A549 treated with dexamethasone at 1 μM for 4 hours (cell line): ENCODE data around the gene TP53I3. TPM values are rescaled to one million over a fixed set of nuclear protein-coding genes. Genes with fewer than 3 reads are reported as not detected.

Experiments
- total RNA-seq: library from RNA; stranded (reverse); fragments of 200-300 nt; extraction: Qiagen RNA extraction; gene quantifications from 5 replicates; pipeline ENCODE4 v1.2.3, GENCODE V29; 2022

Gene TP53I3, protein sequence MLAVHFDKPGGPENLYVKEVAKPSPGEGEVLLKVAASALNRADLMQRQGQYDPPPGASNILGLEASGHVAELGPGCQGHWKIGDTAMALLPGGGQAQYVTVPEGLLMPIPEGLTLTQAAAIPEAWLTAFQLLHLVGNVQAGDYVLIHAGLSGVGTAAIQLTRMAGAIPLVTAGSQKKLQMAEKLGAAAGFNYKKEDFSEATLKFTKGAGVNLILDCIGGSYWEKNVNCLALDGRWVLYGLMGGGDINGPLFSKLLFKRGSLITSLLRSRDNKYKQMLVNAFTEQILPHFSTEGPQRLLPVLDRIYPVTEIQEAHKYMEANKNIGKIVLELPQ
- 263 to 323 TPM (median 281 TPM) in 5 replicates for total RNA-seq

DNA sequence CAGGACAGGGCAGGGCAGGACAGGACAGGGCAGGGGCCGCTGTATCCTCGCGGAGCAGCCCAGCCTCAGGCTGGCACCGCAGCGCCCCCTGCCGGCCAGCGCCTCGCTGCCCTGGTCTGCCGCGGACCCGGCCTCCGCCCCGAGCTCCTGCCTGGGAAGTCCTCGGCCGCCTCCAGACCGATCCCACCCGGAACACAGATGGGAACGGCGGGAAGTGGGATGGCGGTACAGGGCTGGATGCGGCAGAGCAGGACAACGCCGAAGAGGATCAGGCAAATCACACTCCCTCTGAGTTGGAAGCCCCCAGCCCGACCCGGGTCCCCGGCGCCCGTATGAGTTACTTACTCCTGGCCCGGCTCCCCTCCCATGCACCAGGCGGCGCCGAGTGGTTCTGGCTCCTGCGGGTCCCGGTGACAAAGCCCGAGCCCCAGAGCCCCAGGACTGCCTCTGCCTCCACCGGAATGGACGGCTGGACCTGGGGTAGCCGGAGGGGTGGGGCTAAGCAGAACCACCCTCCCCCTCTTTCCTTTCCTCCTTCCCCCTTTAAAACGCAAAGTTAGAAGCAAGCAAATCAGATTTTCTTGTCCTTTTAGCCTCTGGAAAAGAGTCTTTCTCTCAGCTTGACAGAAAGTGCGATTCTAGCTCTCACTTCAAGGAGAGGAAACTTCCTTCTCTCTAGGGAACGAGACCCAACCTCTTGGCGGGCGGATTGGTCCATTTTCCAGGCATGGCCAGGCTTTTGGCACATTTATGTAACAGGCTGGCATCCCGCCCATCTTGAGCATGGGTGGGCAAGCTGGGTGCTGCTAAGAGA lies at the start of gene TP53I3:
Gene TP53I3, minus strand, starts transcription at position 449 of the 814 bp plus-strand sequence. CDS start 508 bp downstream, outside the sequence.

DNA sequence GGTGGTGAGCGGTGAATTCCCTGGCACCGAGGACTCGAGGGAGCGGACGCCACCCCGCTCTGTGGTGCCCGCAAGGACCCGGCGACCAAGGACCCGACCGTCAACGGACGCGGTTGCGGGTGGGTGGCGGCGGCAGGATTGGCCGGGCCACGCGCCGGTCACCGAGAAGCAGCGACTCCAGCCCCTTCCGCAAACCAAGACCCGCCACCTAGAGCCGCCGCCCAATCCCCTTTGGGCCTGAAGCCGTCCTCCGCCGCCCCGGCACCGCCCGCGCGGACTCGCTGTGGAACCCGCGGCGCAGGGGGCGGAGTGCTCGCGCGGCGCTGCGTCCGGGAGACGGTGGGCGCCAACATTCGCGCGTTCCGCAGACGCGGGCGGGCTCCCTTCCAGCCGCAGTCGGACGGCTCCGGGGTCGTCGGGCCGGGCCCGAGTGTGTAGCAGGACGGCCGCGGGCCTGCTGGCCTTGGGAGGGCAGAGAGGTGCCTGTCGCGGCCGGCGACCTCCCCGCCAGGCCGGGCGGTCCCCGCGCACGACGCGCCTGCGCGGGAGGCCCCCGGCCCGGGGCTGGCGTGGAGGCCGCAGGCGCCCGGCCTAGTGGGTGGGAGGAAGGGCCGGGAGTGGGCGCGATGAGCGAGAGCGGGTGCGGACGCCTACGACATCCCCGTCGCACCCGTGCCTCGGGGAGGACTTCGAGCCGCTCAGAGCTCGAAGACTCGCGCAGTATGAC lies 38.7 kb upstream of the TP53I3 start, which contains the start of the genes FAM228B and PFN4:
Gene FAM228B, plus strand, starts transcription at position 275 of the 727 bp plus-strand sequence. CDS start 893 bp downstream, outside the sequence.
Gene PFN4, minus strand, starts transcription at position 140 of the 727 bp plus-strand sequence. CDS start 799 bp downstream, outside the sequence.

DNA sequence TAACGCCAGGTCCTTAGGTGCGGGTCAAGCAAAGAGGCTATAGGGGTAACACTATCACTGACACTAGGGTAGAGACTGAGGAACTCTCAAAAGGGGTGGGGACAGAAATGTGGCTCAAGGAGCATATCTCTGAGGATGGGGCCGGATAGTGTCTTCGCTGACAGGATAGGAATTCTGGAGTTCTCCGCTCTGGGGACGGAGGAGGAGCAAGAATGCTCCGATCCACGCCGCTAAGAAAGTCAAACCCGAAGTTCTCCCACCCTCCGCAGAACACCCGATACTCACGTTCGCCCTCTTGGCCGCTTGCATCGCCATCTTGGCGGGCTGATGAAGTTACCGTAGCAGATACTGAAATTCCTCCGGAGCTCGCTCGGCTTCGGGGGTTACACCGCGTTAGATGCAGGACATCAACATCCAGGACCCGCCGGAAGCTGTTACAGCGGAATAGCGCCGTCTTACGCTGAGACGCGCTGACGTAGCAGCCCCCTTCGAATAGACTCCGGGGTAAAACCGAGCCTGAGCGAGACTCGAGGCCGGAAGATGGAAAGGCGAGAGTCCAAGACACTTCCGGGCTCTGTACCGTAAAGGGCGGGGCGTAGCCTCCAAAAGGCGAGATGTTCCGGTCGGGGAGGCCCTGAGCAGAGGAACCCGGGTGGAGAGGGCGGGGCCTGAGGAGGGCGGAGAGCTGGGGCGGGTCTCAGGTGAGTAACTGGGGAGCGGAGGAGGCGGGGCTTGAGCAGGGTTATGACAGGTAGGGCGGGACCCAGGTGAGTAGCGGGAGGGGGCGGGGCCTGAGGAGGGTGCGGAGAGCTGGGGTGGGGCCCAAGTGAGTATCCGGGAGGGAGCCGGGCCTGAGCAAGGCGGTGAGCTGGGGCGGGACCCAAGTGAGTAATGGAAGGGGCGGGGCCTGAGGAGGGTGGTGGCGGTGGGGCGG lies 8.5 kb downstream of the TP53I3 start, which contains the start of gene SF3B6:
Gene SF3B6, minus strand, starts transcription at position 412 of the 934 bp plus-strand sequence. Its CDS starts 97 bp downstream, at position 315.

DNA sequence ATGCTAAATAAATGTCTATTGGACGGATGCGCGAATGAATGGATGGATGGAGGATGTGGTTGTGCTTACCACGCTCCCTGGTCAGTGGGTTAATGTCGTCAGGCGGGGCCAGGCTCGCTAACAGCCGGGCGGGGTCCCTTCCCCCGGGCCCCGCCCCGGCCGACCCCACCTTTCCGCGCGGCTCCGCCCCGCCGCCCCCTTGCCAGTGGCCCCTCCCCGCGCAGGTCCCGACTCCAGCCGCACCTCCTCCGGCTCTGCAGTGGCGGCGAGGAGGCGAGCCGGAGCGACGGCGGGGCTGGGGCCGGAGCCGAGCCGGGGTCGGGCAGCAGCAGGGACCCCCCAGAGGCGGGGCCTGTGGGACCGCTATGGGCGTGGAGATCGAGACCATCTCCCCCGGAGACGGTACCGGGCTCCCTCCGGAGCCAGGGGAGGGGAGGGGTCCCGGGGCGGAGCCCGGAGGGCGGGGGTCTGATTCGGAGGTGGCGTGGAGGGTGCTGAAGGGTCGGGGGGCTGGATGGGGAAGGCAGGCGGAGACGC lies 35.1 kb downstream of the TP53I3 start, which contains the start of gene FKBP1B:
Gene FKBP1B, plus strand, starts transcription at position 257 of the 537 bp plus-strand sequence. Its CDS starts 109 bp downstream, at position 366.

DNA sequence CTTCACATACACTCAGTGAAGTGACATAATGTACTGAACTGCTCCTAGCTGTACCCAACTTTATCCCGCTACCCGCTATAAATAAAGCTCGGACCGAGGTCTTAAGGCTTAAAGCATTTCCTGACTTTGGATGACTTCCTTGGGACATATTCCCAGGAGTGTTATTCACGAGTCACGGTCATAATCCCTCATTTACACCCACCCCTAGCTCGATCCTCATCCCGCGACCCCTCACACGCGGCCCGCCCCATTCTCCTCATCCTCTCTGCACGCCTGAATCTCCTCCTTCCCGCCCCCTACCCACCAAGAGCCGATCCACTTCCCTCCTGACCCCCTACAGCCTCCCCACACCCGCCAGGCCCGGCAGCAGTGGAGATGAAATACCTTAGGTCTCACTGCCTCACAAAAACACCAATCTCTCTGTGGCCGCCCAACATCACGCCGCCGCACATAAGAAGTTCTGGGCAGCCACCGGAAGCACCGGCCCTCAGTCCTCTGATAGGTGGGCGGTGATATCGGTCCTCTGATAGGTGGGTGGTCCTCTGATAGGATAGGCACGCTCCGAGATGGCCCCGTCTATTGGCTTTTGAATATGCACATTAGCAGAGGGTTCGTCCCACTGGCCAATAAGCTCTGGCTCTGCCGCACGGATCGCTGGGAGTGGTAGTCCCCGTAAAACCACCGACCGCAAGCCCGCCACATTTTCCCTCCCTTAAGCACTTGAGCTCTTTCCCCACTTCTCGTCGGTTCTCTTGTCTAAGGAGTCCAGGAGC lies 37.5 kb downstream of the TP53I3 start, which contains the start of gene WDCP:
Gene WDCP, minus strand, starts transcription at position 462 of the 773 bp plus-strand sequence. CDS start 7,897 bp downstream, outside the sequence.

Other genes with a start within 250 kb of the TP53I3 start
- gene ATAD2B, start 157.7 kb downstream of the TP53I3 start, total RNA-seq = 6.2 to 8.8 TPM (median 7.7 TPM) in 5 replicates
- gene UBXN2A, start 144.4 kb downstream of the TP53I3 start, total RNA-seq = 20.2 to 26.6 TPM (median 24.2 TPM) in 5 replicates
- gene MFSD2B, start 74.7 kb downstream of the TP53I3 start, total RNA-seq = 0.44 to 0.80 TPM (median 0.68 TPM) in 5 replicates
- gene WDCP, start 37.4 kb downstream of the TP53I3 start, total RNA-seq = 12.2 to 15.9 TPM (median 14.1 TPM) in 5 replicates
- gene FKBP1B, start 35.1 kb downstream of the TP53I3 start, total RNA-seq = 11.6 to 11.9 TPM (median 11.8 TPM) in 5 replicates
- gene SF3B6, start 8.5 kb downstream of the TP53I3 start, total RNA-seq = 167 to 232 TPM (median 180 TPM) in 5 replicates
- gene PFN4, start 38.5 kb upstream of the TP53I3 start, total RNA-seq = 1.2 to 1.8 TPM (median 1.4 TPM) in 5 replicates
- gene FAM228B, start 38.6 kb upstream of the TP53I3 start, total RNA-seq = 1.5 to 2.5 TPM (median 2.4 TPM) in 5 replicates
- gene FAM228A, start 90.2 kb upstream of the TP53I3 start, total RNA-seq = not detected in 5 replicates